NCI-H2107 (cell line): ENCODE results near the gene VPS25.

Source experiments
- DNase-seq: peaks from one replicate; lab custom pipeline; 2025; lab: John Stamatoyannopoulos, UW

Gene VPS25

DNA sequence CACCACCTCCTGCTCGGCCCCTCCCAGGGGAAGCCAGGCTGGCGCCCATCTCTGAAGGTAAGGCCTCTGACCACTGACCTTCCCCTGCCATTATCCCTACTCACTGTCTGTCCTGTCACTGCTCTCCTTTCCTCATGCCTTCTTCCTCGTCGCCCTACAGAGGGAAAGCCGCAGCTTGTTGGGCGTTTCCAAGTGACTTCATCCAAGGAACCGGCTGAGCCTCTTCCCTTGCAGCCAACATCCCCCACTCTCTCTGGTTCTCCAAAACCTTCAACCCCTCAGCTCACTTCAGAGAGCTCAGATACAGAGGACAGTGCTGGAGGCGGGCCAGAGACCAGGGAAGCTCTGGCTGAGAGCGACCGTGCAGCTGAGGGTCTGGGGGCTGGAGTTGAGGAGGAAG, 22.2 kb downstream of the VPS25 start:
- no peak for DNase-seq

DNA sequence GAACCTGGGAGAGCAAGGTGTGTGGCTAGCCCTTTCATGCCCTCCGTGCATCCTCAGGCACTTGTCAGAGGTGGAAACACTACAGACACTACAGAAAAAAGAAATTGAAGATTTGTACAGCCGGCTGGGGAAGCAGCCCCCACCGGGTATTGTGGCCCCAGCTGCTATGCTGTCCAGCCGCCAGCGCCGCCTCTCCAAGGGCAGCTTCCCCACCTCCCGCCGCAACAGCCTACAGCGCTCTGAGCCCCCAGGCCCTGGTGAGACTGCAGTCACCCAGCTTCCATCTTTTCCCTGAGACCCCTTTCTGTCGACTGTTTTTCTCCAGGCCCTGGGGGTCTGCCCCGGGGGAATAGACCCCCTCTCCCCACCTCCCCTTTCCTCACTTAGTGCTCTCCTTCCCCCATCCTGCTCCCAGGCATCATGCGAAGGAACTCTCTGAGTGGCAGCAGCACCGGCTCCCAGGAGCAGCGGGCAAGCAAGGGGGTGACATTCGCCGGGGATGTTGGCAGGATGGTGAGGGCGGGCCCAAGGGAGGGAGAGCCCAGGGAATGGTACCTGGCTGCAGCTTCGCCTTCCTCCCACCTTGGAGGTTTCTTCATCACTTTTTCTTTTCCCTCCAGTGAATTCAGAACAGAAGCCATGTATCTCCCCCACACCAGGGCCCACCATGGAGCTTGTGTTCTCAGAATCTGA, 23.0 kb downstream of the VPS25 start:
- no peak for DNase-seq

DNA sequence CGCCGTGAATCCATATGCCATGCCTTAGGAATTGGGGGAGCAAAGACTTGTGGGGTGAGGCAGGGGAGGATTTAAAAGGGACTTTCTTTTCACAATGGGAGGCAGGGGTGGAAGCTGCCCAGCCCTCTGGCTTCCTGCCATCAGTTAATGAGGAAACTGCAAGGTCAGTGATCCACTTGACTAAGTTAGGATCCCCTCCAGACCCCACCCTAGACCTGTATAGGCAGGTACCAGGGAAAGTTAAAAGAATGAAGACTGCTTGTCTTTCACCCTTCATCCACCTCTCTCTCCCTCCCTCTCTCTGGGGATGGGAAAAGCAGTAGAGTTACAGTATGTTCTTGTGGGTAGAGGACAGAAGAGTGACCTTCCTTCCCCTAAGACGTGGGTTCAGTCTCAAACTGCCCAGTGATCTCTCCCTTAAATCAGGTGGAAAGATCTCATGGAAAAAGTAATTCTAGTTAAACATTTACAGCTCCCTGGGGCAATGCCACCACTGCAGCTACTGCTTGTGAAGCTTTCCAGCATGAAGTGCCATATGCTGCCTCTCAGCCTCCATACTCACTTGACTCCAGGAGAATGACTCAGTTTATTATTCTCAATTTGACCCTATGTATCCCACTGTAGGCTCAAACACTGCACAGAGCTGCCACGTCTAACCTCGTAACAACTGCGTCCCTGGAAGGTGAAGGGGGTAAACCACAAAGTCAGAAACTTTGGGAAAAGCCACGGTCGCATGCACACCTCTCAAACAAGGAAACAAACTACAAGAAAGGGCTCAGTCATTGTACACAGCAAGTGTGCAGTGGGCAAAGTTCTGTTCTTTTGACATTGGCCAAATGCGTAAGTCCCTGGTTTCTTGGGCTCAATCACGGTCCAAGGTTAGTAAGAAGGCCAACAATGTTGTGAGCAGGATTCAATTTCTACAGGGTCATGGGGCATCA, 24.1 kb downstream of the VPS25 start:
- DNase-seq: no peak

DNA sequence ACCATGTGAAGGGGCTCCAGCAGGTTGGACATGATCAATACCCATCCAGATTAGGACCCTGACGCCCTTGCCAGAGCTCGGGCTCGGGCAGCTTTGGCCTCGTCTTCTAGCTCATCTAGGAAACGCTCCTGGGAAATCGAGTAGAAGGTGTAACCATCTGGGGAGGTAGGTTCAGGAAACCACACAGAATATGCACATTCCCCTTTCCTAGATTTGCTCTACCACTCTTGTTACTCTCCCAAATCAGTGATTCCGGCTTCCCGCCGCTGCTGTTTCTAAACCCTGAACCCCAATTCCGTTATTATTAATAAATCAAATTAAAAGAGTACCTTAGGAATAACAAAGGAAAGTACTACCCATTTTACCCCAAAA, 24.7 kb downstream of the VPS25 start:
- no peak for DNase-seq

DNA sequence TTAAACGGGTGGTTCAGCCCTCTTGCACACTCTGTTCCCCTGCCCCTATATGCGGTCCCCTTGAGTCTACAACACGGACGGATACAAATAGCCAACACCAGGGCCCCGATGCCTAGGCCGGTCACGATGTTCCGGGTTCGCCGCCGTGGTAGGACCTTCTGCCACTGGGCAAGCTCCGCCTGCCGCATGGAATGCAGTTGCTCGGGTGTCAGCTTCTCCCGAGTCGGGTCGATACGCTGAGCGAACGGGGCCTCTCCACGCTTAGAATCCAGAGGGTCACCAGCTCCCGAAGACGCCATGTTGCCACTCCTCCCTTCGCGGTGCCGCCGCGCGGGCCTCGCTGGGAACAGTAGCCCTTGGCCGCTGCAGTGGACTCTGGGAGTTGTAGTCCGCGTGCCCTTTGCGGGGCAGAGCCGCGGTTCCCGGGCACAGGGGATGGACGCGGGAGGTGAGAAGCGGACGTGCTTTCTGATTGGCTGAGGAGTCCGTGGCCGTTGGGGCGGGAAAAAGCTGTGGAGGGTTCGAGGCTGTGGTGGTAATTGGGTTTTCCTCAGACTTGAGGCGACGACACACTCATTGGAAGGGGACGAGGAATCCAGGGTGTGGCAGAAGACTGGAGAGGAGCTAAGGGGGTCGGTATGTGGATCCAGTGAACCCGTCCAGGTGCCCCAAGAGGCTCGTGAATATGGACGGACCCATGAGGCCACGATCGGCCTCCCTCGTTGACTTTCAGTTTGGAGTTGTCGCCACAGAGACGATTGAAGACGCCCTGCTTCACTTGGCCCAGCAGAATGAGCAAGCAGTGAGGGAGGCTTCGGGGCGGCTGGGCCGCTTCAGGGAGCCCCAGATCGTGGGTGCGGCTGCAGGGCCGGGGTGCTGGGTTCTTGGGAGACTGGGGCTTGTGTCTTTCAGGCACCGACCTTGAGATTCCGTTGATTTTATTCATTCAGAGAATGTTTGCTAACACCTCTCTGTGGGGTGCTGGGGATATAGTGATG, 25.4 kb downstream of the VPS25 start, which contains the start of the genes CNTD1 and COA3:
CNTD1 (plus strand) TSS at position 479 of the 998 bp plus-strand sequence; CDS start at position 686, 207 bp downstream.
COA3 (minus strand) TSS at position 322 of the 998 bp plus-strand sequence; CDS start at position 299, 23 bp downstream.
- DNase-seq: peak; percentile 46

DNA sequence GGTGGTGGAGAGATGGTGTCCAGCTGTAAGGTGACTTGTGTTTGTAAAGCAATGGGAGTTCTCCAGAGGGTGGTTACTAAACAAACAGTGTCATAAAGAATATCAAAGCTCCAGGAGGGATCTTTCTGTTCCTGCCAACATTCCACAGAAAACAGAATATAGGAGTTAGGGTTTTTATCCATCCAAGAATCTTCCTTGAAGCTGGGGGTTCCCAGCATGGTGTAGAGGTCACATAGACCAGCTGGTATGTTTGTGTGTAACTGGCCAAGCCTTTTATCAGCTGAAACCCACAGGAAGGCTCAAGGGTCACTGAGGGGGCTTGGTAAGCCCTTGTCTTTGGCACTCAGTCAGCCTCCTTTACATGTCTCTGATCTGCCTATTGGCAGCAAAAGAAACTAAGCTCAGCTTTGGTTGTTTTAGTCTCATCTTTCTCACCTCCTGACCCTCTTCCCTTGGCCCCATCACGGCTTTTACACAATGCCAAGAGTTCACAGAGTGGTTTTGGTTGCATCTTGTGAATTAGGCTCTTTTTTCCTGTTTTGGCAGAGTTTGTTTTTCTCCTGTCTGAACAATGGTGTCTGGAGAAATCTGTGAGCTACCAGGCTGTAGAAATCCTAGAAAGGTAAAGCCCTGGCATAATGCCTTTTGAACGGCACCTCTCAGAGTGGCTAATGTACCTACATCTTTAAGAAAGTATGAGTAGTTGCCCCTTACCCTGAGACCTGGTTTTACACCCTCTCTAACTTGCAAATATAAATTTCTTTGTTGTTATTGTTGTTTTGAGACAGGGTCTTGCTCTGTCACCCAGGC, 30.0 kb downstream of the VPS25 start:
- no peak for DNase-seq

DNA sequence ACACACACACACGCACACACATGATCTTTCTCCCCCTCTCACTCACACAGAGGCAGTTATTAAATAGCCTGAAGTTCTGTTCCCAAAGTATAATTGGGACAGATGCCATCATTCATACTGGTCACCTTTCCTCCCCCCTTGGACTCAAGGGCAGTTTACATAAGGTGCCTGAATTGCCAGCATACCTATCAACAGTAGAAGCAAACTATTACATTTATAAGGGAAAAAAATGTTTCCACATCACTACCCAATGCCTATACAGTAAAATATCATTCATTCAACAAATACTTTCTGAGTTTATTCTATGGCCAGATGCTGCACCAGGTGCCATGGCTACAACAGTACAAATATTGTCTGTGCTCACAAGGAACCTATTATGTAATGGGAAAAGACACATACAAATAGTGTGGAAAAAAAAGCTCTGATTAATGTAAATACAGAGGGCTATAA, 31.7 kb downstream of the VPS25 start:
- DNase-seq: no peak

DNA sequence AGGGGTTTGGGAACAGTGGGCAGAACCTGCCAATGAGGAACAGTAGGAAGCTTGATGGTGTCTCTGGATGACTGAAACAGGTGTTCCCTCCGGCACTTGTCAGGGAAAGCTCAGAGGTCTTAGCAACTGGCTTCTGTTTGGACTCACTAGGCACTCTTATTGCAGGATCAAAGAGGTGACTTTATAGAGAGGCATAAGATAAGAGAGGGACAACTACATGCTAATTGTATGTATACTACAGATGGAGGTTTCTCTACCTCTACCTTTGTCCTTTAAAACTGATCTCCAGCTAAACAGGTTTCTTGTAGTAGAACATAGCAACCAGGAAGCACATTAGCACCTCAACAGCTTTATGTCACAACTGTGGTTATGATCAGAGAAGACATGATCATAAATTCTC, 33.0 kb downstream of the VPS25 start:
- DNase-seq: no peak

DNA sequence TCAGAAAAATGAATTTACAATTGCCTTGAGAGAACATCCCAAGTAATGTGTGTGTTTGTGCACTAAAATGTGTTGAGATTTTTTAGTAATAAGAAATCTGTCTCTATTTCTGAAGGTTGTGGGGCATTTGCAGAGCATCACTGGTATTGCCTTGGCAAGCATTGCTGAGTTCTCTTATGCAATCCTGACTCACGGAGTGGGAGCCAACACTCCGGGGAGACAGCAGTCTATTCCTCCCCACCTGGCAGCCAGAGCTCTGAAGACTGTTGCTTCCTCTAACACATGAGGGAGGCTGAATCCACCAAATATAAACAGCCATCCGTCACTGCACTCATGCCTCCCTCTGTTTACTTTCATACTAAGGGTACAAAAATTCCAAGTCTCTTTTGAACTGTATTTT, 36.0 kb downstream of the VPS25 start:
- DNase-seq: no peak

DNA sequence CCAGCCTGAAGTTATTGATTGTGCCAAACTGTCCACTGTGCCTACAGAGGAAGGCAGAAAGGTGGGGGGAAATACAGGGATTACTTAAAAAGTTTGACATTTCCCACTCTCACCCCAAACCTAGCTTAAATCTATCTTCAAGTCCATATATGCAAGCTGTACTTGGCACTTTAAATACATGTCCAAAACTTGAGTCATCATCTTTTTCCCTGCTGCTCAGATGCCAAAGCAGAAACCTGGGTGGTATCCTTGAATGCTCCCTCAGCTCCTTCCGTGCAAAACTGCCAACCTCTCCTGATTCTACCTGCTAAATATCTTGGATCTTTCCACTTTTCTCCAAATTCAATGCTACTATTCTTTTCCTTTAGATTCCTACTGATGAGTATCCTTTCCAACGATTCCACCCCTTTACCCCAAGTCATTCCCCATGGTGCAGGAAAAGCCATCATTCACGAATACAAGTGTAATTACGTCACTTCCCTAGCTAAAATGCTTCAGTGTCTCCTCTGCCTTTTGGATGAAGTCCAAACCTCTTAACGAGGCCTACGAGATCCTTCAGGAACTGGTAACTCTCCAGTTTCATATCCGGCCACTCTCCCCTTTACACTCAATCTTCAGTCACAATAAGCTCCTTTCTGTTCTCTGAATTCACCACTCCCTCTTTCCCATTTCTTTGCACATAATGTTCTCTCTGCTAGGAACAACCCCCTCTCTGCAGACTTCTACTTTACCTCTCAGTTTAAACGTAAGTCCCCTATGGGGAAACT, 41.6 kb downstream of the VPS25 start:
- DNase-seq: peak; percentile 46

DNA sequence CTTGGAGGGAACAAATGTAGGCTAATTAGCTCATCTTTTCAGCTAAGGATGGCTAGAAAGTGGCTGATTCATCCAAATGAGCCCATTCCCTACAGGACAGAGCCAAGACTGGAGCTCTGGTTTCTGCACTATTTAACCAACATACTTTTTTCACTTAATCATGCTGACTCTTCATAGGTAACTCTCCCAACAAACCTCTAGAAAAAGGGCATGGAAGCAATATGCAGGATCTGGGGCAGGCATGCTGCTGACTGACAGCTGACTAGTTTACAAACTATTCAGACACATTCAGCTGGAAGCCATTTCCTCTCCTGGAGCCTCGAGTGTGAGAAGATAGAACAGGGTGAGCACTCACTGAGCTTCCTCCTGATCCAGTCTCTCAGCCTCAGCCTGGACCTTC, 44.6 kb downstream of the VPS25 start:
- no peak for DNase-seq

DNA sequence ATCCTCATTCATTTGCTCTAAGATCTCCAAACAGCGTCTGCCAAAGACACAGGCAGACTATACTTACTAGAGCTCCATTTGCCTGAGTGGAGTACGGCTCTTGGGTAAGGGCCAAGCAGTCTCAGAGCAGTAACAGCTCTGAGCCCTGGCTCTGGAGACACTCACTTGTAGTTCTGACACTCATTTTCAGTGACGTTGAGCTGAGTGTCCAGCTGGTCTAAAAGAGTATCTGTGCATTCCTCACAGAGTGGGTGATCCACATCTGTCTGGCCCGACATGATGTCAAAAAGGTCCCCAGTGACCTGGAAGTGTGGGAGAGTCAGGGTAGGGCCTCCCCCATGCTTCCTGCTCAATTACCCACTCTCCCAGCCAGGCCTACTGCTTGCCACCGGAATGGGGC, 45.1 kb downstream of the VPS25 start:
- no peak for DNase-seq

DNA sequence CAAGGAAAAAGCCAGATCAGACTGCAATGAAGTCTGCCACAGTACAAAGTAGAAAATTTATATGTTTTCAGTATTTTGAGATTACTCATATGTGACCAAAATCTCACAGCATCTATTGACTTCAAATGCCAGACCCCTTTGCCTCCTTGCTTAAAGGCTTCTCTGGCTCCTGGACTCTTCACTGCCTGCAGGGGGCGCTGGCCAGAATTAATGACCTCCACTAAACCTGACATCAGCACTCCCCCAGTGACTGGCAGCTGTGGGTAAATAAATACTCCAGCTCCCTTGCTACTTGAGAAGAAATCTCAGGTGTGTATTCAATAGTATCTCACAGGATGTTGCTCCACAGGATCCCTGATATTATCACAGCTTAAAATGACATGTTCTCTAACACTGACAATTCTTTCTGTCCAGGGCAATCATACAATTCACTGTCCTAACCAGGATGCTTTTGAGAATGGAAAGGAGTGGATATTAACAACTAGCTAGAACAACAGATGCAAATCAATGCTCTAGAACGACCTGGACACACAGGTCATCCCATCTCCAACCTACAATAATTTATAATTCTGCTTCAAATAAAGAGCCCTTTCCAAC, 46.8 kb downstream of the VPS25 start:
- DNase-seq: peak; percentile 24

DNA sequence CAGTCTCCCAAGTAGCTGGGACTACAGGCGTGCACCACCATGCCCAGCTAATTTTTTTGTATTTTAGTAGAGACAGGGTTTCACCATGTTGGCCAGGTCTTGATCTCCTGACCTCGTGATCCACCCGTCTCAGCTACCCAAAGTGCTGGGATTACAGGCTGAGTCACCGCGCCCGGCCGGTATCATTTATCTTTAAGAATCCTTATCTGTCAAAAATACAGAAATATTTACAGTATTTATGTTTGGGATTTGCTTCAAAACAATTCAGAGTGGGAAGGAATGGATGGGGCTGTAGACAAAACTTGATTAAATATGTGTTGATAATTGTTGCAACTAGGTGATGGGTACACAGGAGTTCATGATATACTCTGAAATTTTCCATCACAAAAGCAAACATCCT, 47.9 kb downstream of the VPS25 start:
- DNase-seq: no peak

DNA sequence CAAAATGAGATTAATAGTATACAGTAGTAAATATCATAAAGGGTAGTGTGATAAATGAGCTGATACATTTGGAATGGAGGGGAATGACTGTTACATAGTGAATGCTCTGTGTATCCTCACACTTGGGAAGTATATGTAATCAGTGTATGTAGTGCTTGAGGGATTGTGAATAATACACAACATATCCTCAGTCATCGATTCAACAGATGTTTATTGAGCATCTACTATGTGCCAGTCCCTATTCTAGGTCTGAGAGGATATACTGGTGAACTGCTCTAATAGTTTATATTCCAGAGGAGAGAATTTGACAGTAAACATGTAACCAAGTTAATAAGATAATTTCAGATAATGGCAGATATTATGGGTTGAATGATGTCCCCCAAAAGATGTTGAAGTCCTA, 54.2 kb downstream of the VPS25 start:
- DNase-seq: no peak
